NCI-H2081 (cell line): ENCODE data around the gene BLID.

Experiments used
- DNase-seq, 2 experiments: peaks; one replicate each; lab custom pipeline; 2025; lab: John Stamatoyannopoulos, UW

Gene BLID, protein sequence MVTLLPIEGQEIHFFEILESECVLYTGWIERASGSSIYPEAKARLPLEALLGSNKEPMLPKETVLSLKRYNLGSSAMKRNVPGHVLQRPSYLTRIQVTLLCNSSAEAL

GRCh38 chr11:122115524-122116379, at the start of gene BLID:
TSS of gene BLID (minus strand) at chr11:122116215. CDS start at chr11:122115922, 293 bp downstream.
- DNase-seq, result no peak

GRCh38 chr11:122163053-122163819, 47.2 kb upstream of the BLID start:
- DNase-seq, result no peak

- DNase-seq, result no peak
Measured at GRCh38 chr11:122162095-122162494, 46.1 kb upstream of the BLID start.

DNA sequence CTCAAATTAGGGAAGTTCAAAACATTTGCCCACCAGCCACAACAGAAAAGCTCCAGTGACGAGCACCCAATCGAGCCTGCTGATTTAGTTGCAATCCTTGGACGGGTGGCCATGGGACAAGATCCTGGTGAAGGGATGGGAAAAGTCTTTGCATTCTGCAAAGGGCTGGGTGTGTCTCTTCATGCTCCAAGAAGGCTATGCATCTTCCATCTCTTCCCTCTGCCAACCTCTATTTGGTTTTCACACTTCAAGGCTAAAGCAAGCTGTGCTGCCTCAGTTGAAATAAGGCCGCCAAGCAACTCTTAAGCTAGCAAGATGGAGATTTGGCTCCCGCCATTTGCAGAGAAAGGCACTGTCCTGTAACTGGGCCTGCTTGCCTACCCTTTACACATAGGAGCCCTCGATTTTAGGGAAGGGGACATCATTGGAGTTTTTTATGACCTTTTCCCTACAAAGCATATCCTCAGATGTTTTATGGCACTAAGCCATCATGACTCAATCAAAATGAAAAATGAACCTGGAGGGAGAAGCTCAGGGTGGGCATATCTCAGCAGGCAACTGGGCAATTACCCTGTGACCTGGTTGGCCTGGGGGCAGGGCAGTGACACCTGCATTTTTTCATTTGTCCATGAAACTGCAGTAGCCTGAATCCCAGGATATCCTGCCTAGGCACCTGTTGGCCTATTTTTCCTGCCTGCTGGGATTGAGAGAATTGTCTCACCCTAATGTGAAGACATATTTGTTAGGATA, 45.0 kb upstream of the BLID start:
- no peak for DNase-seq

DNA sequence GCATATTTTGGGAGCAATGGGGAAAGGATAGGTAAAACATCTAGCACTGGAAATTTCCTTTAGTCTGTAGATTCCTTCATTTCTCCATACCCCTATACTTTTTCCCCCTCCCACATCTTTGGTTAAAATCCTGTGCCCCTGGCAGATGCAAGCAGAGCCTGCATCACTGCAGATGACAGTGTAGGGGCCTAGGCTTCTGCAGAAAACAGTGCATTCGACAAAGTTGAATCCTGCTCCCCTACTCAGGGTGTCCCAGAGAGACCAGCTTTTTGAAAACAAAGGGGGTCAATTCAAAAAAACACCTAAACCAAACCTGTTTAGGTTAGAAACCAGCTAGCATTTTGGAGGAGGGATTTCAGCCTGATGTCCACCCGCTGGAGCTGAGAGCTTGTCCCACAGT, 43.8 kb upstream of the BLID start:
- DNase-seq, result no peak

DNA sequence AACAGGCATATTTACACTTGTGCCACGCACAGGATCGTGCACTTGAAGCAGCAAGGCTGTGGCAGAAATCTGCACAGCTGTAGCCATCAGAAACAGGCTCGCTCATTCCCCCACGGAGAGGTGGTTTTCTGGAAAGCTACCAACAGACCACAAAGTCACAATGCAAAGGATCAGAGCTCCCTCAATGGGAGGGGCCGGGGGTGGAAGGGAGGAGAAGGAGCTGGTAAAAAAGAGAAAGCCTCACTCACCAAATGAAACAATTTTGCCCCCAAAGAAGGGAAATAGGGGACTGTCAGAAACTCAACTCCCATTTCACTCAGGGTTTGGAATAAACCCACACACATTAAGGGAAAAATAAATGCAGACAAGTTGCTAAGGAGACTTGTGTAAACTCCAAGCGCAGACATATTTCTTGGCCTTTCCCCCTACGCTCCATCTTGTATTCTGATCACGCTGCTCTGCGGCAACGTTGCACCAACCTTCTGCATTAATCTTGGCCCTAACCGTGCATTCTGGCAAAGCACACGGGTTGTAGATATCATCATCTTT, 43.2 kb upstream of the BLID start:
- peak in 1 of 2 experiments; percentile 57 for DNase-seq

- no peak for DNase-seq
Measured at GRCh38 chr11:122158171-122158570, 42.2 kb upstream of the BLID start.

GRCh38 chr11:122157653-122158161, 41.7 kb upstream of the BLID start:
- no peak for DNase-seq

DNA sequence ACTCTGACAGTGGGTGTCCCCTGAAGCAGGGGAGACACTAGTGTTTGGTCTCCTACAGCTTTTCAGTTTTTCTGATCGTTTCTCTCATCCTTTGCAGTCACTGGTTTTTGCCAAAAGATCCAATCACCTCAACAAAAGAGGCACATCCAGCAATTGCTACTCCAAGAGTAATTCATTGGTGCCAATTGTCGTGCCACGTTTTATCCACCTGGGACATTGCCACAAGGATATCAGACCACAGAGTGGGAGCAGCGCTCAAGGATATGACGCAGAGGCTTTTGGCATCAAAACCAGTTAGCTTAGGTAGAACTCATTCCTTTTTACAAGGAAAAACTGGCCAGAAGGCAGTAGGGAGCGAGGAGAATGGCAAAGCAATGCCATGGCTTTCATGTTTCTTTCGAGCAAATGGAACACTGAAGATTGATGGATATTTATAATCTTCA, 40.9 kb upstream of the BLID start:
- DNase-seq, result peak; percentile 69 to 85

DNA sequence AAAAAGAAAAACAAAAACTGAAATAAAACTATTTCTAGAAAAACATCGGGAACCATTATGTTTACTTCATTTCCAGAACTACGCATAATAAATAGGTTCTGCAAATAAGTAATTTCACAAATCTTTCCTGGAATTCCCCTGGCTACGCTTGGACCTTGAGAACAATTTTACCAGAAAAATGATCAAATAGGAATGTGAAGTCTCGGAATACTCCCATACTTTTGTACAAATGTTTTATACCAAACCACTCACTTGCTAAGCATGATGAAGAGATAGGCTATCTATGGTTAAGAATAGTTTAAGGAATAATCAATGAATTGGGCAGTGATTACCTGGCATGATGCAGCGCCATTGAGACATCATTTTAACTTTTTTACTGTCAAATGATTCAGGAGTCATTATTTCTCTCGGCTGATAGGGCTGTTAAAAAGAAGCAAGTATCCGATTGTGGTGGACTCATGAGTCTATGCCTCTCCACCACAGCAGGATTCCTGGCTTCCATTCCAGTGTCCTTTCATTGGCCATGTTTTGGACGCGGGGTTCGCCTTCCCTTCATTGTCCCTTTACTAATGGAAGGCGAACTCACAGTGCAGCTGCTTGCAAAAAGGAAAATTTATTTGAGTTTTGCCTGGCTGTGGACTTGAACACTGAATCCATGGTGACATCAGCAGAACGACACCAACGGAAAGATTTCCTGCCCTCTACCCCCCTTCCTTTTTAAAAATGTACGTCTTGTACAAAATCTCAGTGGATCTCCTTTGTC, 39.9 kb upstream of the BLID start:
- DNase-seq, result peak in 1 of 2 experiments; percentile 44

GRCh38 chr11:122154994-122155393, 39.0 kb upstream of the BLID start:
- DNase-seq, result no peak

GRCh38 chr11:122154227-122154626, 38.2 kb upstream of the BLID start:
- no peak for DNase-seq

DNA sequence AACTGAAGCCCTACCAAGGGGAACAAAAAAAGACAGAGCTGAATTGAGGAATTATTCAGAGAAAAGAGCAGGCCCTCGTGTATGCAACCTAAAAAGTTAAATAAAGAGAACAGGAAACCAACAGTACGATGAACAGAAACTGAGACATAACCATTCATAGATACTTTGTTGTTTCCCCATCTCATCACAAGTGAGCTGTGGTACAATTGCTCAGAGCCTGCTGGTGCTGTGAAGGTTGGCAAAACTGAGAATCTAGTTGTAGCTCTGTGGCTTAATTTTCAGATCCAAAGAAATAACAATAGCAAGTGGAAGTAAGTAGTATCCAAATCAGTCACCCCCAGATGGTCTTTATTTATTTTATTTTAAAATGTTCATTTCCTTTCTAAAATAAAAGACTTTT, 37.7 kb upstream of the BLID start:
- no peak for DNase-seq

DNA sequence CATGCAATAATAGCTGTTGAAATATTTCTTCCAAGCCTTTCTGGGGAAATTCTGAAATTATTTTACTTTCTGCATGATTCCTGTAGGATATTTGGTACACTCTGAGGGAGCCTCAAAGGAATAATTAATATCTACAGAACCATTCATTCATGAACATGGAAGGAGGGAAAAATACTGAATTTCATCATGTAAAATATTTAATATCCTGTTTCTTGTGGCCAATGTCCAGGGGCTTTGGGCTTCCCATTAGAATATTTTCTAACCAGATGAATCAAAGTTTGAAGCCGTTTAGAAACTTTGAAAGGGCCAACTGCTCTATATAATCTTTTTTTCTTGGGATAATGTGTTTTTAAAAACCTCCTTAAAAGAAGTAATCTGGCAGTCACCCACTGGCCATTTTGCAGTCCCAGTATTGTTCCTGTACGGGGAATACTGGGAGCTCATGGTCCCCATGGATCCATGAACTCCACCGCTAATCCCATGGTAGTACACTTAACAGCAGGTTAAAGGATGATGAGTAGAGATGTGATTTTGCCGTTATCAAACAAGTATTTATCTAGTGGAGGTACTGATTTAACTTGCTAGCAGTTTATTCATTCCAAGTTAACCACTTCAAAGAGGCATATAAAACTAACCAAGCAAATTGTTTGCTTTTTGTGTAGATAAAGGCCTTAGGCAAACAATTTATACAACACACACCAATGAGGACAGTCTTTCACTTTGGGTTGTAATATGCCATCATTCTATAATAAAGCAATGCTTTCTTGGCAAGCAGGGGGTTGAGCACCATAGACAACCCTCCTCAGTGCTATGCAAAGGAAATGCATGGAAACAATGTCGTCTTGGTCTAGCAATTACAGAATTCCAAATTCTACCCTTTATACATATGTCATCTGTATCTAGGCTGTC, 34.5 kb upstream of the BLID start:
- DNase-seq, result peak in 1 of 2 experiments; percentile 57

DNA sequence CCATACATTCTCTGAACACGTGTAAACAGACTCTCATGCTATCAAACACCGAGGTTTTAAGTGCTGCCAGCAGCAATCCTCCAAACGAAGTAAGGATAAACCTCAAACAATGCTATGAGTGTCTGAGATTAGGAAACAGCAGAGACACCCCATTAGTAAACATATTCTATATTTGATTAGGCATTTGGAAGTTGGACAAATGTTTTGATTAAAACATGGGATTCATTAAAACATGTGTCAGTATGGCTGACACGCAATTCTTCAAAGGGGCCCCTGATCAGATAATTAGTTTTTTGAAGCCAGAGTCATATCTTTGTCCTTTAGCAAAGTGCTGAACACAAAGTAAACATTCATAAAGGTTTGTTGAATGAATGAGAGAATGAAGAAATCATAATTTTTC, 33.2 kb upstream of the BLID start:
- DNase-seq, result no peak

- no peak for DNase-seq
Measured at GRCh38 chr11:122146475-122146874, 30.5 kb upstream of the BLID start.

DNA sequence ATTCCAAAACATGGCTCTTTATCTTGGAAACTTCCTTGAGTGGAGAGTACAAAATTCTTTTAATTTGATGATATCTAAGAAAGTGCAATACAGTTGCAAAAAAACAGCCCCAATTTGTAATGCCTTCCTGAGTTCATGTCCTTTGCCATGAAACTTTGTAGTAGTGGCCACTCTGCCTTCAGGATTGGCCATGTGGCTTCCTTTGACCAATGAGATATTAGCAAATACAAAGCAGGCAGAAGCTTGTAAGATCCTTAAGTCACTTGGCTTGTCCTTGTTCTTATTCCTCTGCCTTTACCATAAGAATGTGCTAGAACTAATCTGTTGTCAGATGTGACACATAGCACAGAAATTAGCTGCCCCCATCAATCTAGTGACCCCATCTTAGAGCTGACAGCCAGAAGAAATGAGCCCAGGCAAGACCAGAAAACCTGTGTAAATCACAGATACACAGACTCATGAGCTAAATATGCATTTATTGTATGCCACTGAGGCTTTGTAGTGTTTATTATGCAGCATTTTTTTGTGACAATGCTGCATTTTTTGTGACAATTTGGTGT, 29.8 kb upstream of the BLID start:
- no peak for DNase-seq

GRCh38 chr11:122144752-122145151, 28.7 kb upstream of the BLID start:
- DNase-seq, result no peak

DNA sequence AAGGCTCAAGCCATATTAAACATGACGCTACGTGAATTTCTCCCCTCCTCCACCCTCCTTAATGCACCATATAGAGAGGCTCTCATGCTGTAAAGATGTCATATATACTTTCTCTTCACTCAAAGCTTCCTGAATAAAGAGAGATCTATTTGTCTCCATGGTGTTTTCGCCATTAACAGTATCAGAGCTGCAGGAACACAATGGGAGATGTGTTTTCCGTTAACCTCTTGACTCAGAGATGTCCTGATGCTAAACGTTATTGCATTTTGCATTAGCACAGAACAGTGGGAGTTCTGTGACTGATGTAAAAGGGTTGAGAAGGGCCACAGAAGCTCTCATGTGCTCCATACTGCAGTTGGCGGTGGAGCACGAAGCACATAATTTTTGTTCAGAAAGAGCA, 25.7 kb upstream of the BLID start:
- peak; percentile 41 to 72 for DNase-seq
